GM18498 (cell line): ENCODE data around the gene PLIN4.

Experiments used
- ATAC-seq: cut with Tn5 transposase; IDR thresholded peaks from one replicate; pipeline ENCODE4 v1.9.1; 2021; ENCODE audit warnings: mild to moderate bottlenecking, moderate library complexity; ENCODE audit not compliant: unreplicated experiment

PLIN4 gene

DNA sequence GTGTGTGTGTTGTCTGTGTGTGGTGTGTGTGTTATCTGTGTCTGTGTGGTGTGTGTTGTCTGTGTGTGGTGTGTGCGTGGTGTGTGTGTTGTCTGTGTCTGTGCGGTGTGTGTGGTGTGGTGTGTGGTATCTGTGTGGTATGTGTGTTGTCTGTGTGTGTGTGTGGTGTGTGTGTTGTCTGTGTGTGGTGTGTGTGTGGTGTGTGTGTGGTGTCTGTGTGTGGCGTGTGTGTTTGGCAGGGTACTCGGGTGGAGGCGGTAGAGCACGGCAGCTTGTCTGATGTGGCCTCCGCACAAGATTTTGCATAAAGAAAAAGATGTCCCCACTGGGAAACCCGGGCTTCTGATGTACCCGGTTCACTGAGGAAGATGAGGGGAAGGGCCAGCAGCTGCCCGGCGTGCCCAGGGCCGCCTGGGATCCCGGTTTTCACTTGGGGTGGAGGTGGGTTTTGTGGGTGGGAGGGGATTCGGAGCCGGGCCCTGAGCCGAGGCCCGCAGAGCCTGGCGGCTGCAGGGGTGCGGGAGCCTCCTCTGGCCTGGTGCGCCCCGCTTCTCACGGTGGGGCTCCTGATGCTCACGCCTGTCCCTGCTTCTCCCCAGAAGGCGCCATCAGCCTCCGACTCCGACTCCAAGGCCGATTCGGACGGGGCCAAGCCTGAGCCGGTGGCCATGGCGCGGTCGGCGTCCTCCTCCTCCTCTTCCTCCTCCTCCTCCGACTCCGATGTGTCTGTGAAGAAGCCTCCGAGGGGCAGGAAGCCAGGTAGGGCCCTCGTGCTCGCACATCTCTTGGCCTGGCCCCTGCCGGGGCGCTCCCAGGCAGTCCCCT lies 25.0 kb downstream of the PLIN4 start:
- no peak for ATAC-seq

DNA sequence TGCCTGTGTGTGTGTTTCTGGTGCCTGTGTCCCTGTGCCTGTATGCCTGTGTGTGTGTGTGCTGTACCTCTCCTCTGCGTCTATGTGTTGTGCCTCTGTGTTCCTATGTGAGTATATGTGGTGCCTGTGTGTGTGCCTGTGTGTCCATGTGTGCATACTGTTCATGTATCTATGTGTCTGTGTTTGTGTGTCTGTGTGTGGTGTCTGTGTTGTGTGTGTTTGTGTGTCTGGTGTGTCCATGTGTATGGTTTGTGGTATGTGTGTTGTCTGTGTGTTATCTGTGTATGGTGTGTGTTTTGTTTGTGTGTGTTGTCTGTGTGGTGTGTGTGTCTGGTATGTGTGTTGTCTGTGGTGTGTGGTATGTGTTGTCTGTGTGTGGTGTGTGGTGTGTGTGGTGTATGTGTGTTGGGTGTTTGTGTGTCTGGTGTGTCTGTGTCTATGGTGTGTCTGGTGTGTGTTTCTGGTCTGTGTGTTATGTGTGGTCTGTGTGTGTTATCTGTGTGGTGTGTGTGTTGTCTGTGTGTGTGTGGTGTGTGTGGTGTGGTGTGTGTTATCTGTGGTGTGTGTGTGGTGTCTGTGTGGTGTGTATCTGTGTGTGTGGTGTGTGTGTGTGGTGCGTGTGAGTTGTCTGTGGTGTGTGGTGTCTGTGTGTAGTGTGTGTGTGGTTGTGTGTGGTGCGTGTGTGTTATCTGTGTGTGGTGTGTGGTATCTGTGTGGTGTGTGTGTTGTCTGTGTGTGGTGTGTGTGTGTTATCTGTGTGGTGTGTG lies 25.8 kb downstream of the PLIN4 start:
- ATAC-seq, result no peak

DNA sequence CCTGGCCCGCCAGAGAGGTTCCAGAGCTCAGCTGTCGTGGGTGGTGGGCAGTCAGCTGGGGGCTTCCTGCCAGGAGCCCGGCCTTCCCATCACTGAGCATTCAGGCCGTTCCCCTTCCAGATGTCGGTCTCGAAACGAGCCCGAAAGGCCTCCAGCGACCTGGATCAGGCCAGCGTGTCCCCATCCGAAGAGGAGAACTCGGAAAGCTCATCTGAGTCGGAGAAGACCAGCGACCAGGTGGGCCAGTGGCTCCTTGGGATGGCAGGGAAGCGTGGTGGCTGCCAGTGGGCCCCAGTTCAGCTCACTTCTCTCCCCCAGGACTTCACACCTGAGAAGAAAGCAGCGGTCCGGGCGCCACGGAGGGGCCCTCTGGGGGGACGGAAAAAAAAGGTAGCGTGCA lies 26.8 kb downstream of the PLIN4 start:
- ATAC-seq, result no peak

DNA sequence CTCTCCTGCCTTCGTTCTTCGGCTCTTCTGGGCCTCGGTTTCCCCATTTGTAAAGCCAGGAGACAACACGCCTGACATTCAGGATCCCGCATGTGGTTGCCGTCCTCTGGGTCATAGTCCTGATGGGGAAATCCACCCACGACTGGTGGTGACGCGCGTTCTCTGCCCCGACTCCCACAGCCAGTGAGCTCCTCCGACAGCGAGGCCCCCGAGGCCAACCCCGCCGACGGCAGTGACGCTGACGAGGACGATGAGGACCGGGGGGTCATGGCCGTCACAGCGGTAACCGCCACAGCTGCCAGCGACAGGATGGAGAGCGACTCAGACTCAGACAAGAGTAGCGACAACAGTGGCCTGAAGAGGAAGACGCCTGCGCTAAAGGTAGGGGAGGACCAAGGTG lies 29.8 kb downstream of the PLIN4 start:
- ATAC-seq, result no peak

DNA sequence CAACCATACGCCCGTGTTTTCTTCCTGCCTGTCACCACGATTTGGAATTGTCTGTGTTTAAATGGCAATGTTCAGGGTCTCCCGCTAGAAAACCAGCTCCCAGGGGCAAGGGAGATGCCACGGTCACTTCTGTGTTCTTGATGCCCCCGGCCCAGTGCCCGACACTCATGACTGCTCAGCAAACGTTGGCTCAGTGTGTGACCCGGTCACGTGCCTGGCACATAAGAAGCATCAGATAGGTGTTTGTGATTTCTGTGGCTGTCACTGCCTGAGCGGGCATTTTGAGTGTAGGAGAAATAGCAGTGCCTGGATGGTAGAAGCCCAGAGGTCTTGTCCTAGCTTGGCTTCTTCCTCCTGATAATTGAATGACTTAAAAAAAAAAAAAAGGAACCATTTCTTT lies 30.7 kb downstream of the PLIN4 start:
- ATAC-seq, result no peak

DNA sequence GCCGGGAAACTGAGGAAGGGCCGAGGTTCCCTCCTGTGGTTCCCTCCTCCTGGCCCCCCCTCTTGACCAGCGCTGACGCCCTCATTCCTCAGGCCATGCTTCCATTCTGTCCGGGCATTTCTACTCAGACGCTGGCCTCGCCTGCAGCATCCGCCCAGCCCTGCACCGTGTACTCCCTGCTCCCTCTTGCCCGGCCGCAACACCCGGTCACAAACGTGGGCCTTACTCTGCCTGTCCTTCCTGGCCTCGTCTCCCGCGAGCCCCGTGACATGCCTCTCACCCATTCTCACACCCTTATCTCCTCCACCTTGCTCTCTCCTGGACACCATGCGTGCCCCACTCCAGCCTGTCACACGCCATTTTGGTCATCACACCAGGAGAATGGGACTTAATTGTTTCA lies 34.9 kb downstream of the PLIN4 start:
- no peak for ATAC-seq

DNA sequence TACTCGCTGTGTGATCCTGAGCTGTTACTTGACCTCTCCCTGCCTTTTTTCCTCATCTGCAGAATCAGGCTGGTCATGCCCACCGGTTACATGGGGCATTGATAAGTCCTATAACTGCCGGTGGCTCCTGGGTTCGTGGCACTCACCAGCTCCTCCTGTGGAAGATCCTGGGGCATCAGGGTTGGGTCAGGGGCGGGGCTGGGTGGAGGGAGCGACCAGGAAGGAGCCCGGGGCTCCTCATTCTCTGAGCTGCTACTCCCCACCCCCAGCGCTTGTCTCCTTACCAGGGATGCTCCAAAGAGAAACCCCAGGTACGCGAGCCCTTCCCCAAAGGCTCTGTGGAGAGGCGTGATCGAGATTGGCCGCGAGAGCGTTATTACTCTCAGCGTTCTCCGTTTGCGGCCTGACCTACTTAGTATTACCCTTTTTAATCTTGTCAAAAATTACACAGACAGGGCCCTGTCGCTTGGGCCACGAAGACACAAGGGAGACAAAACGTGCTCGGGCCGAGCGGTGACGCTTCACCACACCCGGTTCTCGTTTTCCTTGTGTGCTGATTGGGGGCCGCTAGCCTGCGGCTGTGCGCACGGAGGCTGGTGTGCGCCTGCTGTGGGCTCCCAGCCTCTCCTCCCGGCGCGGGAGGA lies 35.4 kb downstream of the PLIN4 start:
- no peak for ATAC-seq

DNA sequence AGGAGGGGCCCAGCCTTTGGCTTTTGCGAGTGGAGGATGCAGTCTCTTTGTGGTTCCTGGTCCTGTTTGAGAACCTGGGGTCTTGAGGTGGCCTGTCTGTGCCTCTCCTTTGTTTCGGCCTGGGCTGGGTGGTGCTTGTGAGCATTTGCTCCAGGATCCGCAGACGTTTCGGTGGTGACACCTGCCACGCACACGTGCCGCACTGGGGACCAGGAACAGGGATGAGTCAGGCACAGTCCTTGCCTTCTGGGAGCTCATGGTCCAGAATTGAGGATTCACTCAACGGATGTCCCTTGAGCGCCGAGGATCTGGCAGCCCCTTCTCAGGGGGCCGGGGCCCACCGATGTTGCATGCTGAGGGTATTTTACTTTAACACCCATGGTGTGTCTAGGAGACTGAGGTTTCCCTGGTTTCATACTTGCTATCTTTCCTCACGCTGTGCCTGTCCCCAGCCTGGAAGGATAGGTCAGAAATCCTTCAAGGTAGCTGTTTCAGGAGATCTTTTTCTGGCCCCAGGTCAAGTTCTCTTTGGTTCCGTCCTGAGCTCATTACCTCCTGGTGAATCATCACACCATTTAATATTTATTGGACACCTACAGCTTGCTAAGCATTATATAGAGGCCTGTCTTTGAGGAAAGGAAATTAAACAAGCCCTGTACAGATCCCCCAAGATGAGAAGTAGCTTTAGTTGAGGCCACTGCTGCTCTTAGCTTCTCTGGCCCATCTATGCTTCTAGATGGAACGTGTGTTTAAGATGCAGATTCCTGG lies 41.1 kb downstream of the PLIN4 start:
- no peak for ATAC-seq

DNA sequence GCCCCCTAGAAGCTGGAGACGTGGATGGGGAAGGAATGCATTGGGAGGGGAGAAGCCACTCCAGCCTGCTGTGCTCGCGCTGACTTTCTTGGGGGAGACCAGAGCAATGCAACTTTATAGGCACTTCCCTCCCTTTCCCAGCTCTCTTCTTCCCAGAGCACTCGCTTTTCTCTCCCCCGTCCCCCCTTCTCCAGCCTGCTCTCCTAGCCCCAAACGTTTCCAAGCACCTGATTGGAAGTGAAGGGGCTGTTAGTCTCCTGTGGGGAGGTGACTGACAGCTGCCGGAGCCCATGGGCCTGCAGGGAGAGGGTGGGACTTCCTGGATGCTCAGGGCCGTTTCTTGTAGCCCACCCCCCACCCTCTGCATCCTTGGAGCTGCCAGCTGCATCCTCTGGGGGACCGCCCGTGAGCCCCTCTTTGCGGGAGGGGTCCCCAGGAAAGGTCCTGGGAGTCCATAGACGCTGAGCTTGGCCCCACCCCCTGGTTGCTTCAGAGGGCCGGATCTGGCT lies 43.7 kb downstream of the PLIN4 start:
- ATAC-seq, result no peak

DNA sequence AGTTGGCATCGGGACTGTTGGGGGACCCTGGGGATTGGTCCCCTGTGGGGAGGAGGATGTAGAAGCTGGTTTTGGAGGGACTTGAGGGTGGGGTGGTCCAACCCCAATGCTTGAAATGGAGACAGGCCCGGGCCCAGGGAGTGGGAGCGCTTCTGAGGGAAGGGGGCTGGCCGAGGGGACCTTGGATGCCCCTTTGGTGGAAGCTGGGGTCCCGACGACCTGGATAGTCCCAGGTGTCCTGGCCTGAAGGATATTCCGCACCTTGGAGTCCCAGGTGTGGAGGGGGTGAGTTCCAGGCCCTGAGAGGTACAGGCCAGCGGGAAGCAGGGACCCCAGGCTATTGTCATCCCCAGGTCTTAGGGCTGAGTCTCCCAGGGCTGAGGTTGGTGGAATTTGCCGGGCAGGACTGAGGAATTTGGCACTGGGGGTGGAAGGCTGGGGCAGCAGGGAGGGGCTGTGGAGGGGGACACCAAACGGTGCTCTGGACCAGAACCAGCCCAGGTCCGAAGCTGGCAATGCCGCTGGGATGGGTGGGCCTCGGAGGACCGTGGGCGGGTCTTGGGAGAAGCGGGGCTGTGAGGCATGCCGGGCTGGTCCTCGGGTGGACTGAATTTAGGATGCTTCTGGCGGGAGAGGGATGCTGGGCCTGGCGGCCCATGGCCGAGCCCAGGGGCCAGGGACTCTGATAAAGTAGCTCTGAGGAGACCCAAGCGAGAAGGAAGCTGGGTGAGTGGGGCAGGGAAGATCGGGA lies 44.3 kb downstream of the PLIN4 start:
- no peak for ATAC-seq

DNA sequence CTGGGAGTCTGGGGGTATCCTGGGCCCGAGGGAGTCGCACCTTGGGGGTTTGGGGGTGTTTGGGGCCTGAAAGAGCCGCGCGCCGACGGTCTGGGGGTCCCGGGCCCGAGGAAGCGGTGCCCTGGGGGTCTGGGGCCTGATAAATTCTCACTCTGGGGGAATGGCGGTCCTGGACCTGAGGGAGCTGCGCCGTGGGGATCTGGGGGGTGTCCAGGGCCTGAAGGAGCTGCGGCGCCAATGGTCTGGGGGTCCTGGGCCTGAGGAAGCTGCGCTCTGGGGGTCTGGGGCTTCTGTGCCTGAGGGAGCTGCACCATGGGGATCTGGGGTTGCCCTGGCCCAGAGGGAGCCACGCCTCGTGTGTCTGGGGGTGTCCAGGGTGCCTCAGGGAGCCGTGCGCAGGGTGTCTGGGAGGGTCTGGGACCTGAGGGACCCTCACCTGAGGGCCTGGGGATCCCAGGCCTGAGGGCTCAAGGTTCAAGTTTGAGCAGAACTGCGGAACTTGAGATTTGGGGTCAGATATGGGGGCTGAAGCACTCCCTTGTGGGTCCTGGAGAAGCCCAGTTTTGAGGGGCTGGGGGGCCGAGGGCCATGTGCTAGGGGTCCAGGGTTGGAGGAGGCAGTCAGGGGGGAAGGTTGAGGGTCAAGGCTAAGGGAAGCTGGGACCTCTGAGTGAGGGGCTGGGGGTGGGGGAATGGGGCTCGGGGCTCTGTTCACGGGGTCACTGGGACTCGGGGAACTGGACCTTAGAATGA lies 45.1 kb downstream of the PLIN4 start:
- no peak for ATAC-seq

DNA sequence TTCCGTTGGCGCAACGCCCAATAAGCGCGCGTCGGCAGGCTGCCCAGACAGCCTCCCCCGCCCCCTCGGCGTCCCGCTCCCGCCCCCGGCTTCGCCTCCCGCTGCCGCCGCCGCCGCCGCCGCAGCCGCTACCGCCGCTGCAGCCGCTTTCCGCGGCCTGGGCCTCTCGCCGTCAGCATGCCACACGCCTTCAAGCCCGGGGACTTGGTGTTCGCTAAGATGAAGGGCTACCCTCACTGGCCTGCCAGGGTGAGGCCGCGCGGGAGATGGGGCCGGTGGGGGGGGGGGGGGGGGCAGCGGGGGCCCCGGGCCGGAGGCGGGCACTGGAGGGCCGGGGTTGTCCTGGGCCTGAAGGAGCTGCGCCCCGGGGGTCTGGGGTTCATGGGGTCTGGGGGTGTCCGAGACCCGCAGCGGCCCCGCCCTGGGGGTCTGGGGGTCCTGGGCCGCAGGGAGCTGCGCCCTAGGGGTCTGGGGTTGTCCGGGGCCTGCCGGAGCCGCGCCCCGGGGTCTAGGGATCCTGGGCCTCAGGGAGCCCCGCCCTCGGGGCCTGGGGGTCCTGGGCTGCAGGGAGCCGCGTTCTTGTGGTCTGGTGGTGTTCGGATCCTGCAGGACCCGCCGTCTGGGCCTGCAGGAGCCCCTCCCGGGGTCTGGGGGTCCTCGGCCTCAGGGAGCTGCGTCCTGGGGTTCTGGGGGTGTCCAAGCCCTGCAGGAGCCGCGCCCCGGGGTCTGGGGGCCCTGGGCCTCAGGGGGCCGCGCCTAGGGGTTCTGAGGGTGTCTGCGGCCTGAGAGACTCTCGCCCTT lies 45.9 kb downstream of the PLIN4 start, which contains the start of gene HDGFL2:
TSS of gene HDGFL2 (plus strand) at position 124 of the 801 bp plus-strand sequence. CDS start at position 178, 54 bp downstream.
- peak; percentile 6 for ATAC-seq

DNA sequence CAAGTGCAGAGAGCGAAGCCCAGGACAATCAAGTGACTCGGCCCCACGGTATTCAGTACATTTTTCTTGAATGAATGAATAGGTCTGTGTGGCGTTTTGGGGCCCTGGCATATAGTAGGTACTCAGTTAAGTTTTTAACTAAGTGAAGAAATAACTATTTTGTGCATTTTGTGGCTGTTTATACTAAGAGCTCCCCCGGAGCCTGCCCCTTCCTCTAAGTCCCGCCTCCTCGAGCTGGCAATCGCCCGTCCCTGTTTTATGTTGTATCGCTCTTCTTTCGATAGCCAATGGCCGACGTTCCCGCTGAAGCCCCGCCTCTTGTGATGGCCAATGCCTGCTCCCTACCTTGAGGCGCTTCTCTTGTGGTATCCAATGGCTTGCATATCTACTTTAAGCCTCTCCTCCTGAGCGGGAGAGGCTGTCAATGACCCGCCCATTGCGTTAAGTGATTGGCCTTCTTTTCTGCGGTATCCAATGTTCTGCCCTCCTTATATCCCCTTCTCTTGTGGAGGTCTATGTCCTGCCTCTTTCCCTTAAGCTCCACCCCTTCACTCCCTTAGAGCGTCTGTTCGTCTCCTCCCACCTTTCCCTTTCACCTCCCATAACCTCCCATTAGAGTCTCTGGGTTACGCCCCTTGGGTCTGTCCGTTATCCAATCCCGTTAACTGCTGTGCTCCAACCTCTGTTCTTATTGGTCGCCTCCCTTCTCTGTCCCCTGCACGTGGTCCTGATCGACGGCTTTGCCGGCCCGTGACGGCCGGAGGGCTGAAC lies 46.7 kb downstream of the PLIN4 start:
- peak; percentile 84 for ATAC-seq

DNA sequence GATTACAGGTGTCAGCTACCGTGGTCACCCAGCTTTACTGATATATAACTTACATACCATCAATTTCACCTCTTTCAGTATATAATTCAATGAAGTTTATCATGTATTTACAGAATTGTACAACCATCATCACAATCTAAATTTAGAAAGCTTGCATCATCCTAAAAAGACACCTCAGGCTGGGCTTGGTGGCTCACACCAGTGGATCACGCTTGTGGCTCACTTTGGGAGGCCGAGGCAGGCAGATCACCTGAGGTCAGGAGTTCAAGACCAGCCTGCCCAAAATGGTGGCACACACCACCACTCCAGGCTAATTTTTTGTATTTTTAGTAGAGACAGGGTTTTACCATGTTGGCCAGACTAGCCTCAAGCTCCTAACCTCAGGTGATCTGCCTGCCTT lies 50.5 kb downstream of the PLIN4 start:
- ATAC-seq, result no peak

DNA sequence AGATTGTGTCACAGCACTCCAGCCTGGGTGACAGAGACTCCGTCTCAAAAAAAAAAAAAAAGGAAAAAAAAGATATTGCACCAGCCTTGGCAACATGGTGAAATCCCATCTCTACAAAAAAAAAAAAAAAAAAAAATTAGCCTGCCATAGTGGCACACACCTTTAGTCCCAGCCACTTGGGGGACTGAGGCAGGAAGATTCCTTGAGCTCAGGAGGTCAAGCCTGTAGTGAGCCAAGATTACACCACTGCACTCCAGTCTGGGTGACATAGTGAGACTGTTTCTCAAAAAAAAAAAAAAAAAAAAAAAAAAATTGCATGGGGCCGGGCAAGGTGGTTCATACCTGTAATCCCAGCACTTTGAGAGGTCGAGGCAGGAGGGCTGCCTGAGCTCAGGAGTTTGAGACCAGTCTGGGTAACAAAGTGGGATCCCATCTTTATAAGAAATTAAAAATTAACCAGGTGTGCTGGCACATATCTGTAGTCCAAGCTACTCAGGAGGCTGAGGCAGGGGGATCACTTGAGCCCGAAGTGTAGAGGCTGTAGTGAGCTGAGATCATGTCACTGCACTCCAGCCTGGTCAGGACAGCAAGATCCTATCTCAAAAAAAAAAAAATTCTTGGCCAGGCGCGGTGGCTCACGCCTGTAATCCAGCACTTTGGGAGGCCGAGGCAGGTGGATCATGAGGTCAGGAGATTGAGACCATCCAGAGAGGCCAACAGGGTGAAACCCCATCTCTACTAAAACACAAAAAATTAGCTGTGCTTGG lies 53.3 kb downstream of the PLIN4 start:
- no peak for ATAC-seq

DNA sequence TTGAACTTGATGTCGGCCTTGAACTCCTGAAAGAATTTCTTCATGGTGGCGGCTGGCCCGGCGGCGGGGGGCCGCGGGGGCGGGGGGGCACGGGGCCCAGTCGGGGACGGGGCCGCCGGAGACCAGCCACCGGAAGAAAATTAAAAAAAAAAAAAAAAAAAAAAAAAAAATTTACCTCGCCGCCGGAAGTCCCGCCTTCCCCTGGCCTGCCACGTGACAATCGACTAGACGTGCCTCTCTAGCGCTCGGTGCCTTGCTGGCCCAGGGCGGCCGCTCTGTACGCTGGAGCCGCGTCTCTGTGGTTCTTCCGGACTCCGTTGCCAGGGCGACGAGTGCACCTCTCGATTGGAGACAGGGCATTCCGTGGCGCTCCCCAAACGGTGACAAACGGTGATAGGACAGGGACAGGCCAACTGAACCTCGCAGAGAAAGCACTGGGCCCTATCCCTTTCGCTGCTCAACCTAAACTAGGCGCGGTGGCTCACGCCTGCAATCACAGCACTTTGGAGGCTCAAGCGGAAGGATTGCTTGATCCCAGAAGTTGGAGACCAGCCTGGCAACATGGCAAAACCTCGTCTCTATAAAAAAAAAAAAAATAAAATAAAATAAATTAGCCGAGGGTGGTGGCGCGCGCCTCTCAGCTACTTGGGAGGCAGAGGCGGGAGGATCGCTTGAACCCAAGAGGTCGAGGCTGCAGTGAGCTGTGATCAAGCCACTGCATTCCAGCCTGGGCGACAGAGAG lies 60.5 kb downstream of the PLIN4 start, which contains the start of gene UBXN6:
TSS of gene UBXN6 (minus strand) at position 141 of the 742 bp plus-strand sequence. CDS start at position 44, 97 bp downstream.
- ATAC-seq, result peak; percentile 88
